HepG2 (cell line): ENCODE data around the gene CSNK1D. TPM values are rescaled to one million over a fixed set of nuclear protein-coding genes. Genes with fewer than 3 reads are reported as not detected.

Experiments
- CENPT ChIP-seq: sonication (generic); formaldehyde crosslinking; IDR thresholded peaks from 2 replicates; pipeline ENCODE4 v1.8.0; 2022; ENCODE audit warnings: low read depth, mild to moderate bottlenecking, moderate library complexity, missing genetic modification reagents
- GLI4 ChIP-seq: sonication (generic); formaldehyde crosslinking; IDR thresholded peaks from 2 replicates; pipeline ENCODE4 v1.5.1; 2020; ENCODE audit warnings: missing genetic modification reagents, mild to moderate bottlenecking, moderate library complexity, borderline replicate concordance
- GMEB2 ChIP-seq: IDR thresholded peaks from 2 replicates; pipeline ENCODE4 v1.6.1; 2016; ENCODE audit warnings: missing biosample characterization, missing genetic modification reagents, low read depth
- HIVEP1 ChIP-seq: sonication (generic); formaldehyde crosslinking; IDR thresholded peaks from 2 replicates; pipeline ENCODE4 v1.4.0; 2020; ENCODE audit warnings: mild to moderate bottlenecking, missing genetic modification reagents
- IRF1 ChIP-seq: sonication (generic); formaldehyde crosslinking; IDR thresholded peaks from 2 replicates; pipeline ENCODE4 v1.4.0; 2020; ENCODE audit warnings: low read depth, mild to moderate bottlenecking, missing genetic modification reagents
- RCOR2 ChIP-seq: IDR thresholded peaks from 2 replicates; pipeline ENCODE4 v1.6.1; 2016; ENCODE audit warnings: missing biosample characterization, missing genetic modification reagents
- ZBTB14 ChIP-seq: sonication (generic); formaldehyde crosslinking; IDR thresholded peaks from 2 replicates; pipeline ENCODE4 v1.4.0; 2020; ENCODE audit warnings: missing genetic modification reagents
- ZNF605 ChIP-seq: sonication (generic); formaldehyde crosslinking; IDR thresholded peaks from 2 replicates; pipeline ENCODE4 v1.8.0; 2022; ENCODE audit warnings: mild to moderate bottlenecking, missing genetic modification reagents
- ZNF790 ChIP-seq: sonication (generic); formaldehyde crosslinking; IDR thresholded peaks from 2 replicates; pipeline ENCODE4 v1.8.0; 2022; ENCODE audit warnings: missing genetic modification reagents, mild to moderate bottlenecking, borderline replicate concordance
- ZSCAN29 ChIP-seq: sonication (generic); formaldehyde crosslinking; conservative IDR thresholded peaks from 2 replicates; pipeline ENCODE4 v1.4.0; 2020; ENCODE audit warnings: mild to moderate bottlenecking, missing genetic modification reagents
- polyA plus RNA-seq, 8 experiments: library from polyadenylated mRNA; depleted of rRNA in 3 of 8; stranded (reverse) in 7 of 8; unstranded in 1 of 8; fragments of >200 nt; fragmentation: Illumina TruSeq in 4 of 8; extraction: Trizol in 4 of 8; gene quantifications; 2 replicates each; pipeline versions ENCODE4 v1.2.1 to v1.2.3, GENCODE V29; 2011 to 2016; ENCODE audit warnings: low read depth in 4 of 8, missing spikeins in 1 of 8, mixed read lengths in 1 of 8; ENCODE audit not compliant: insufficient read depth in 1 of 8
- total RNA-seq, 5 experiments: library from RNA; depleted of rRNA; stranded (reverse); fragments of >200 nt; fragmentation: Illumina TruSeq; extraction: Trizol; gene quantifications; 2 replicates each; pipeline ENCODE4 v1.2.3, GENCODE V29; 2016; ENCODE audit warnings: low read depth in 1 of 5

The CSNK1D gene
- total and polyA plus RNA-seq, 2 of the 13 experiments (the other 11 are each of a cell fraction or from before 2014, with no cell fraction given) = 31.5 to 128 TPM

GRCh38 chr17:82287013-82287867 lies 13.7 kb upstream of the CSNK1D start (continued):
- no peak for TF ChIP-seq GMEB2 (CRISPR knock-in tag)
- TF ChIP-seq RCOR2 = no peak
- TF ChIP-seq HIVEP1 (CRISPR knock-in tag) = no peak
- 0 out of 2 replicates have a peak, but pooled peaks have one; percentile 10 for TF ChIP-seq CENPT (CRISPR knock-in tag)
- TF ChIP-seq ZNF605 (CRISPR knock-in tag) = peak; percentile 99
- TF ChIP-seq GLI4 (CRISPR knock-in tag) = no peak
- 0 out of 2 replicates have a peak, but pooled peaks have one; percentile 72 for TF ChIP-seq ZSCAN29 (CRISPR knock-in tag)
- TF ChIP-seq ZNF790 (CRISPR knock-in tag) = peak; percentile 80; the same call in 1 of the 2 replicates
- TF ChIP-seq IRF1 (CRISPR knock-in tag) = no peak
- no peak for TF ChIP-seq ZBTB14 (CRISPR knock-in tag)
